Posterior vena cava (tissue), 2 donors: Measurements from ENCODE around the gene DNMT3A. TPM values are rescaled to one million over a fixed set of nuclear protein-coding genes. Genes with fewer than 3 reads are reported as not detected.

Experiments used
- DNase-seq: peaks from one replicate; pipeline ENCODE4 v3.0.0-alpha.2; 2020; ENCODE audit warnings: low spot score
- intact Hi-C, 2 donors: fragments of 100-400 bp; cut with DNase I; formaldehyde crosslinking; loops; one replicate each; pipeline versions ENCODE4 v1.14.1 to v1.14.2; 2022 to 2023
- microRNA-seq, 2 donors: library from miRNA; unstranded; fragments of <30 nt; microRNA quantifications; one replicate each; pipeline ENCODE4 v1.2.0, GENCODE V29; 2020 to 2021; ENCODE audit warnings: borderline microRNAs expressed in 2 of 2
- total RNA-seq, 2 donors: library from RNA; stranded (reverse); fragmentation: NEBNext Ultra II Directional; extraction: Animal tissue kit (Norgen Biotek cat#: 25700); gene quantifications; one replicate each; pipeline ENCODE4 v1.2.1, GENCODE V29; 2021
- donor health status: DM: yes; HTN: yes; CAD: no.
- donor health status: DM: yes; HTN: yes; CAD: no.

Gene DNMT3A
- total RNA-seq, 2 donors from 2014 or later = 25.9 to 26.3 TPM

GRCh38 chr2:25204190-25204838 is 137.4 kb downstream of the DNMT3A start:
- DNase-seq = peak; percentile 65
- intact Hi-C loops = no loop called here

- intact Hi-C loops = loop anchor here in 1 of 2 donors (1.0 kb wide), 1 partner anchor 223 kb away; no protein-coding TSS in a partner anchor
- DNase-seq = no peak
Observed at GRCh38 chr2:25202275-25202674, 139.4 kb downstream of the DNMT3A start.

GRCh38 chr2:25201794-25202193 is 139.9 kb downstream of the DNMT3A start:
- intact Hi-C loops = loop anchor here in 1 of 2 donors (1.0 kb wide), 1 partner anchor 222 kb away; no protein-coding TSS in a partner anchor
- DNase-seq = no peak

GRCh38 chr2:25201265-25201664 is 140.5 kb downstream of the DNMT3A start:
- DNase-seq = no peak
- intact Hi-C loops = no loop called here

- intact Hi-C loops = no loop called here
- DNase-seq = peak; percentile 2
Observed at GRCh38 chr2:25198576-25198975, 143.1 kb downstream of the DNMT3A start.

- intact Hi-C loops = no loop called here
- peak; percentile 32 for DNase-seq
Observed at GRCh38 chr2:25198209-25198525, 143.6 kb downstream of the DNMT3A start.

- intact Hi-C loops = no loop called here
- peak; percentile 37 for DNase-seq
Observed at GRCh38 chr2:25197336-25198208, 144.2 kb downstream of the DNMT3A start.

- intact Hi-C loops = no loop called here
- peak; percentile 25 for DNase-seq
Observed at GRCh38 chr2:25194576-25195122, 147.1 kb downstream of the DNMT3A start.

GRCh38 chr2:25190536-25190935 is 151.2 kb downstream of the DNMT3A start:
- intact Hi-C loops = no loop called here
- DNase-seq = peak; percentile 2

GRCh38 chr2:25188405-25188804 is 153.3 kb downstream of the DNMT3A start:
- intact Hi-C loops = no loop called here
- DNase-seq = no peak

- DNase-seq = peak; percentile 37
- intact Hi-C loops = no loop called here
Observed at GRCh38 chr2:25187729-25188350, 153.9 kb downstream of the DNMT3A start.

- intact Hi-C loops = no loop called here
- peak; percentile 16 for DNase-seq
Observed at GRCh38 chr2:25184254-25184653, 157.5 kb downstream of the DNMT3A start.

- intact Hi-C loops = loop anchor here in 1 of 2 donors (5.0 kb wide), 1 partner anchor 793 kb away; no protein-coding TSS in a partner anchor
- DNase-seq = peak; percentile 66
Observed at GRCh38 chr2:25178976-25179375, 162.7 kb downstream of the DNMT3A start.

Small RNA genes lying within 50 kb of the gene (microRNA-seq; reads per million reads assigned to microRNA genes)
- 66.0 to 114 reads per million in 2 donors for gene MIR1301

Other genes starting within 250 kb of the DNMT3A start
- 1 to 10 TPM; 1.9 to 2.2 TPM for gene POMC, start 173.3 kb downstream of the DNMT3A start, total RNA-seq